ENCODE data around the gene KIRREL3.

The KIRREL3 gene

DNA sequence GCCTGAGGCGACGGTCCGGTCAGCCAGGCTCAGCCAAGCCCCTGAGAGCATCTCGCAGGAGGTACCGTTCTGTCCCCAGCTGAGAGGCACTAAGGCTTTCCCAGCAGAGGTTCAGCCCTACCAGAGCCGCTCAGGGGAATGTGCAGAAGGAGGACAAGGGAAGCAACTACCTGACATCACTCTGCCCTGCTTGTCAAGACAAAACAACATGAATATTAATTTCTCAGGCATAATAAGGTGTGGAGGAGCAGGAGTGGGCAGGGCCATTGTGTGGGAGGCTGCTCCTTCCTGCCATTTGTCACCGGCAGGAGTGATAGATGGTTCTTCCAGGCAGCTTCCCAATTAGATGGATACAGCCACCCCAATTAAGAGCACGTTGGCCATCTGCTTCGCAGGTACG, 181.4 kb downstream of the KIRREL3 start:
- Histone ChIP-seq H3K9me3 (ENCODE audit: insufficient read depth, low read length) (no peaks in the 10 kb centered on the region), H3K79me2 (ENCODE audit: insufficient read depth, low read length) (no peaks in the 10 kb centered on the region), H3K27ac (ENCODE audit: low read depth, low read length) (no peak overlapping the region), H3K36me3 (ENCODE audit: low read length) (no peaks in the 10 kb centered on the region), H3K9ac (ENCODE audit: low read length) (no peak overlapping the region), H2AFZ (ENCODE audit: low read depth, low read length, severe bottlenecking) (no peak overlapping the region), H3K4me2 (ENCODE audit: low read depth, low read length, poor library complexity, severe bottlenecking) (no peak overlapping the region), H3F3A (ENCODE audit: insufficient read depth) (no peaks in the 10 kb centered on the region), H3K4me3 (ENCODE audit: insufficient read depth, low read length, poor library complexity, severe bottlenecking) (no peak overlapping the region), H3K27me3 (ENCODE audit: low read length) (no peaks in the 10 kb centered on the region), H3K9me2 (replicated peaks; ENCODE audit: insufficient read depth, low read length) (no peaks in the 10 kb centered on the region), H4K20me1 (ENCODE audit: low read depth, low read length) (no peaks in the 10 kb centered on the region)
- TF ChIP-seq EZH2phosphoT487 (conservative IDR thresholded peaks at IDR 0.05; ENCODE audit: low read length), result no peak
- TF ChIP-seq, protein P1, sequence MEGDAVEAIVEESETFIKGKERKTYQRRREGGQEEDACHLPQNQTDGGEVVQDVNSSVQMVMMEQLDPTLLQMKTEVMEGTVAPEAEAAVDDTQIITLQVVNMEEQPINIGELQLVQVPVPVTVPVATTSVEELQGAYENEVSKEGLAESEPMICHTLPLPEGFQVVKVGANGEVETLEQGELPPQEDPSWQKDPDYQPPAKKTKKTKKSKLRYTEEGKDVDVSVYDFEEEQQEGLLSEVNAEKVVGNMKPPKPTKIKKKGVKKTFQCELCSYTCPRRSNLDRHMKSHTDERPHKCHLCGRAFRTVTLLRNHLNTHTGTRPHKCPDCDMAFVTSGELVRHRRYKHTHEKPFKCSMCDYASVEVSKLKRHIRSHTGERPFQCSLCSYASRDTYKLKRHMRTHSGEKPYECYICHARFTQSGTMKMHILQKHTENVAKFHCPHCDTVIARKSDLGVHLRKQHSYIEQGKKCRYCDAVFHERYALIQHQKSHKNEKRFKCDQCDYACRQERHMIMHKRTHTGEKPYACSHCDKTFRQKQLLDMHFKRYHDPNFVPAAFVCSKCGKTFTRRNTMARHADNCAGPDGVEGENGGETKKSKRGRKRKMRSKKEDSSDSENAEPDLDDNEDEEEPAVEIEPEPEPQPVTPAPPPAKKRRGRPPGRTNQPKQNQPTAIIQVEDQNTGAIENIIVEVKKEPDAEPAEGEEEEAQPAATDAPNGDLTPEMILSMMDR (IDR thresholded peaks at IDR 0.05; ENCODE audit: insufficient read depth, low read length, poor library complexity, severe bottlenecking), result no peak

GRCh38 chr11:126817523-126818450, 182.8 kb downstream of the KIRREL3 start:
- no peaks in the 10 kb centered on the region for H3K9me2 ChIP-seq (replicated peaks; ENCODE audit: insufficient read depth, low read length)
- H3K4me3 ChIP-seq (ENCODE audit: insufficient read depth, low read length, poor library complexity, severe bottlenecking), result no peak overlapping the region
- H3K9ac ChIP-seq (ENCODE audit: low read length), result no peak overlapping the region
- no peaks in the 10 kb centered on the region for H3K27me3 ChIP-seq (ENCODE audit: low read length)
- no peaks in the 10 kb centered on the region for H3K79me2 ChIP-seq (ENCODE audit: insufficient read depth, low read length)
- no peak overlapping the region for H3K4me2 ChIP-seq (ENCODE audit: low read depth, low read length, poor library complexity, severe bottlenecking)
- H4K20me1 ChIP-seq (ENCODE audit: low read depth, low read length), result no peaks in the 10 kb centered on the region
- H3K9me3 ChIP-seq (ENCODE audit: insufficient read depth, low read length), result no peaks in the 10 kb centered on the region
- H2AFZ ChIP-seq (ENCODE audit: low read depth, low read length, severe bottlenecking), result no peak overlapping the region
- no peak overlapping the region for H3K27ac ChIP-seq (ENCODE audit: low read depth, low read length)
- no peak for TF ChIP-seq EZH2phosphoT487 (conservative IDR thresholded peaks at IDR 0.05; ENCODE audit: low read length)
- TF ChIP-seq, protein P1 (IDR thresholded peaks at IDR 0.05; ENCODE audit: insufficient read depth, low read length, poor library complexity, severe bottlenecking), result no peak
- no peaks in the 10 kb centered on the region for H3K36me3 ChIP-seq (ENCODE audit: low read length)
- H3F3A ChIP-seq (ENCODE audit: insufficient read depth), result no peaks in the 10 kb centered on the region

- TF ChIP-seq EZH2phosphoT487 (conservative IDR thresholded peaks at IDR 0.05; ENCODE audit: low read length), result no peak
- TF ChIP-seq, protein P1 (IDR thresholded peaks at IDR 0.05; ENCODE audit: insufficient read depth, low read length, poor library complexity, severe bottlenecking), result no peak
- no peak overlapping the region for H3K4me2 ChIP-seq (ENCODE audit: low read depth, low read length, poor library complexity, severe bottlenecking)
- no peak overlapping the region for H3K9ac ChIP-seq (ENCODE audit: low read length)
- no peaks in the 10 kb centered on the region for H3K27me3 ChIP-seq (ENCODE audit: low read length)
- no peak overlapping the region for H2AFZ ChIP-seq (ENCODE audit: low read depth, low read length, severe bottlenecking)
- H3K27ac ChIP-seq (ENCODE audit: low read depth, low read length), result no peak overlapping the region
- no peak overlapping the region for H3K4me3 ChIP-seq (ENCODE audit: insufficient read depth, low read length, poor library complexity, severe bottlenecking)
- no peaks in the 10 kb centered on the region for H3F3A ChIP-seq (ENCODE audit: insufficient read depth)
- no peaks in the 10 kb centered on the region for H3K9me2 ChIP-seq (replicated peaks; ENCODE audit: insufficient read depth, low read length)
- H4K20me1 ChIP-seq (ENCODE audit: low read depth, low read length), result no peaks in the 10 kb centered on the region
- H3K9me3 ChIP-seq (ENCODE audit: insufficient read depth, low read length), result no peaks in the 10 kb centered on the region
- no peaks in the 10 kb centered on the region for H3K36me3 ChIP-seq (ENCODE audit: low read length)
- no peaks in the 10 kb centered on the region for H3K79me2 ChIP-seq (ENCODE audit: insufficient read depth, low read length)
These were observed 183.5 kb downstream of the KIRREL3 start for GRCh38 chr11:126817096-126817495.

Data from SU-DHL-6 (cell line).